Esophagus squamous epithelium (tissue), 5 donors: ENCODE data around the gene POLR2I. TPM values are rescaled to one million over a fixed set of nuclear protein-coding genes. Genes with fewer than 3 reads are reported as not detected.

ENCODE experiments used
- DNase-seq: peaks from one replicate; lab custom pipeline; 2025; lab: John Stamatoyannopoulos, UW
- H3K27ac ChIP-seq, 4 donors: fragments of 200-600 bp; sonication (generic); one replicate each; pipeline ENCODE4 v1.5.1; 2016 to 2019; ENCODE audit warnings: mild to moderate bottlenecking in 1 of 4
- H3K27me3 ChIP-seq, 4 donors: fragments of 200-600 bp; sonication (generic); 1 replicate in 3 of 4; 2 replicates in 1 of 4; pipeline versions ENCODE4 v1.5.1 to v1.6.0; 2017 to 2021; ENCODE audit warnings: antibody characterized with exemption in 1 of 4
- H3K36me3 ChIP-seq, 3 donors: fragments of 200-600 bp; sonication (generic); one replicate each; pipeline ENCODE4 v1.5.1; 2016 to 2019
- H3K4me1 ChIP-seq, 3 donors: fragments of 200-600 bp; sonication (generic); one replicate each; pipeline ENCODE4 v1.5.1; 2017 to 2019
- H3K4me3 ChIP-seq, 4 donors: fragments of 200-600 bp; sonication (generic); 1 replicate in 3 of 4; 2 replicates in 1 of 4; pipeline ENCODE4 v1.5.1; 2016 to 2019; ENCODE audit warnings: mild to moderate bottlenecking in 2 of 4, moderate library complexity in 1 of 4
- H3K9me3 ChIP-seq, 3 donors: fragments of 200-600 bp; sonication (generic); one replicate each; pipeline ENCODE4 v1.5.1; 2016 to 2019
- CTCF ChIP-seq, 6 experiments: fragments of 450-650 bp in 4 of 6; fragments of 200-600 bp in 2 of 6; sonication (generic) in 2 of 6; IDR thresholded peaks; one replicate each; pipeline ENCODE4 v1.5.1; 2016 to 2019; ENCODE audit warnings: antibody characterized with exemption in 6 of 6, mild to moderate bottlenecking in 4 of 6, moderate library complexity in 4 of 6
- POLR2A ChIP-seq, 4 donors: fragments of 450-650 bp; IDR thresholded peaks; one replicate each; pipeline ENCODE4 v1.6.1; 2017; ENCODE audit warnings: antibody characterized with exemption in 4 of 4, mild to moderate bottlenecking in 4 of 4, moderate library complexity in 3 of 4
- WGBS, 2 donors: methylation state at CpG; one replicate each; pipeline ENCODE4 v1.1.5; 2018; 5-methylcytosine and 5-hydroxymethylcytosine counted together
- intact Hi-C: fragments of 100-400 bp; cut with DNase I; formaldehyde crosslinking; loops from one replicate; pipeline ENCODE4 v1.15.0; 2022
- total RNA-seq, 4 donors: library from RNA; depleted of rRNA; stranded (reverse); fragments of >200 nt; gene quantifications; one replicate each; pipeline ENCODE4 v1.1.0, GENCODE V29; 2016
- donor health status: DM: yes; HTN: yes; CAD: no.

Gene POLR2I
- total RNA-seq, 4 donors from 2014 or later, result 41.7 to 58.0 (median 47.6) TPM

GRCh38 chr19:36103842-36104552, 10.7 kb downstream of the POLR2I start:
- Histone ChIP-seq H3K9me3 (no peaks in the 10 kb centered on the region), H3K4me1 (peaks cover 0 to 42% (median 5%) of the 10 kb centered on the region in 3 donors), H3K27ac (peak overlapping the region in 1 of 4 donors; percentile 52), H3K4me3 (no peak overlapping the region), H3K27me3 (no peaks in the 10 kb centered on the region), H3K36me3 (peaks cover 0 to 14% (median 0%) of the 10 kb centered on the region in 3 donors)
- DNase-seq, result no peak
- WGBS, 2 donors, result 76 to 84% methylated on average over 7 to 9 of the region's 12 CpGs
- intact Hi-C loops, result no loop called here
- TF ChIP-seq CTCF (IDR thresholded peaks at IDR 0.05) (no peak), POLR2A (IDR thresholded peaks at IDR 0.05) (no peak)

- Histone ChIP-seq H3K9me3 (no peaks in the 10 kb centered on the region), H3K27ac (no peak overlapping the region), H3K4me1 (peaks cover 0 to 42% (median 5%) of the 10 kb centered on the region in 3 donors), H3K27me3 (no peaks in the 10 kb centered on the region), H3K36me3 (peaks cover 0 to 14% (median 0%) of the 10 kb centered on the region in 3 donors), H3K4me3 (no peak overlapping the region)
- DNase-seq, result no peak
- 91 to 100% methylated on average over 2 to 11 of the region's 24 CpGs for WGBS, 2 donors
- intact Hi-C loops, result no loop called here
- TF ChIP-seq CTCF (IDR thresholded peaks at IDR 0.05) (no peak), POLR2A (IDR thresholded peaks at IDR 0.05) (no peak)
Measured at GRCh38 chr19:36103040-36103626, 11.5 kb downstream of the POLR2I start.

GRCh38 chr19:36101550-36102327, 12.9 kb downstream of the POLR2I start:
- TF ChIP-seq POLR2A (IDR thresholded peaks at IDR 0.05), result no peak
- no peak for TF ChIP-seq CTCF (IDR thresholded peaks at IDR 0.05)
- peak overlapping the region in 1 of 4 donors; percentile 18 for H3K4me3 ChIP-seq
- 61 to 84% methylated on average over 4 to 5 of the region's 27 CpGs for WGBS, 2 donors
- H3K27me3 ChIP-seq, result no peaks in the 10 kb centered on the region
- peak overlapping the region in 3 of 4 donors; percentile 8 to 62 (median 17) for H3K27ac ChIP-seq
- intact Hi-C loops, result no loop called here
- no peaks in the 10 kb centered on the region for H3K9me3 ChIP-seq
- H3K4me1 ChIP-seq, result peaks cover 0 to 42% (median 5%) of the 10 kb centered on the region in 3 donors
- H3K36me3 ChIP-seq, result peaks cover 0 to 6% (median 0%) of the 10 kb centered on the region in 3 donors
- DNase-seq, result no peak

- Histone ChIP-seq H3K4me1 (peaks cover 0 to 42% (median 5%) of the 10 kb centered on the region in 3 donors), H3K4me3 (no peak overlapping the region), H3K27ac (peak overlapping the region in 3 of 4 donors; percentile 17 to 62 (median 34)), H3K9me3 (no peaks in the 10 kb centered on the region), H3K27me3 (no peaks in the 10 kb centered on the region), H3K36me3 (peaks cover 0 to 5% (median 0%) of the 10 kb centered on the region in 3 donors)
- DNase-seq, result no peak
- intact Hi-C loops, result no loop called here
- TF ChIP-seq POLR2A (IDR thresholded peaks at IDR 0.05) (no peak), CTCF (IDR thresholded peaks at IDR 0.05) (no peak)
- 60 to 64% methylated on average over 1 to 5 of the region's 5 CpGs for WGBS, 2 donors
Measured at GRCh38 chr19:36100476-36100875, 14.2 kb downstream of the POLR2I start.
